GM12878 (cell line): ENCODE results near the gene TFDP1. TPM values are rescaled to one million over a fixed set of nuclear protein-coding genes. Genes with fewer than 3 reads are reported as not detected.

ENCODE experiments used
- ATAC-seq: fragments of 200-7000 bp; cut with Tn5 transposase; 3 replicates; pipeline ENCODE4 v1.9.1; 2020; ENCODE audit warnings: mild to moderate bottlenecking, moderate library complexity
- BruUV-seq: library from RNA; stranded (reverse); fragments of 400-500 nt; replicated peaks from 2 replicates; lab custom pipeline; 2021; lab: Mats Ljungman, UMichigan
- CTCF ChIA-PET: fragments of 300-600 bp; sonication (Branson Sonifier 250); formaldehyde crosslinking; extraction: SDS; loops from one replicate; lab custom pipeline; 2021; ENCODE audit warnings: inconsistent platforms; lab: Yijun Ruan, JAX
- POLR2A ChIA-PET: fragments of 350-600 bp; formaldehyde crosslinking; extraction: SDS; loops from one replicate; lab custom pipeline; 2021; ENCODE audit warnings: inconsistent platforms; lab: Charles Lee
- RAD21 ChIA-PET: fragments of 300-600 bp; sonication (Branson Sonifier 250); formaldehyde crosslinking; loops from one replicate; lab custom pipeline; 2023; ENCODE audit warnings: antibody characterized with exemption; ENCODE audit not compliant: unreplicated experiment; lab: Charles Lee
- SMC1A ChIA-PET: fragments of 300-600 bp; sonication (Branson Sonifier 250); formaldehyde crosslinking; loops from one replicate; lab custom pipeline; 2023; ENCODE audit not compliant: unreplicated experiment, uncharacterized antibody; lab: Charles Lee
- DNase-seq: peaks from one replicate; pipeline ENCODE4 v3.0.0-alpha.2; 2011; ENCODE audit warnings: low read depth, low spot score
- FAIRE-seq: peaks from 3 replicates; lab custom pipeline; 2011; peaks lifted over from hg19 to GRCh38; lab: Jason Lieb, UNC
- H2AFZ ChIP-seq: 2 replicates; pipeline ENCODE4 v1.6.0; 2011; ENCODE audit warnings: low read depth, low read length, control low read depth; ENCODE audit not compliant: control insufficient read depth
- H3K27ac ChIP-seq: 2 replicates; pipeline ENCODE4 v1.5.1; 2011; ENCODE audit warnings: control low read depth; ENCODE audit not compliant: control insufficient read depth, insufficient read depth
- H3K27me3 ChIP-seq, 2 experiments: replicated peaks in 1 of 2; 2 replicates each; pipeline versions ENCODE4 v1.6.0 to v1.6.1; 2011; ENCODE audit warnings: low read length in 1 of 2; ENCODE audit not compliant: control insufficient read depth in 2 of 2, insufficient read depth in 2 of 2
- H3K36me3 ChIP-seq, 2 experiments: 2 replicates each; pipeline ENCODE4 v1.5.1; 2011; ENCODE audit warnings: low read length in 1 of 2; ENCODE audit not compliant: control insufficient read depth in 2 of 2, insufficient read depth in 2 of 2
- H3K4me1 ChIP-seq: 2 replicates; pipeline ENCODE4 v1.6.1; 2011; ENCODE audit warnings: mild to moderate bottlenecking, low read length, moderate library complexity, mixed read lengths; ENCODE audit not compliant: control insufficient read depth, insufficient read depth
- H3K4me2 ChIP-seq: 2 replicates; pipeline ENCODE4 v1.6.0; 2011; ENCODE audit warnings: control low read depth; ENCODE audit not compliant: control insufficient read depth, insufficient read depth
- H3K4me3 ChIP-seq: fragments of 200-600 bp; sonication (generic); 2 replicates; pipeline ENCODE4 v1.5.1; 2016
- H3K79me2 ChIP-seq: 2 replicates; pipeline ENCODE4 v1.6.0; 2011; ENCODE audit warnings: low read length; ENCODE audit not compliant: control insufficient read depth, insufficient read depth
- H3K9ac ChIP-seq: 2 replicates; pipeline ENCODE4 v1.8.0; 2011; ENCODE audit warnings: low read length, control low read depth, mixed read lengths; ENCODE audit not compliant: control insufficient read depth, insufficient read depth
- H3K9me3 ChIP-seq: replicated peaks from 3 replicates; pipeline ENCODE4 v1.5.1; 2011; ENCODE audit warnings: mild to moderate bottlenecking, low read length; ENCODE audit not compliant: control insufficient read depth, insufficient read depth
- H4K20me1 ChIP-seq: 2 replicates; pipeline ENCODE4 v1.6.0; 2011; ENCODE audit not compliant: control insufficient read depth, insufficient read depth
- BACH1 ChIP-seq: fragments of 450-650 bp; IDR thresholded peaks from 2 replicates; pipeline ENCODE4 v1.6.1; 2017; ENCODE audit warnings: mild to moderate bottlenecking, borderline replicate concordance
- BCL11A ChIP-seq: IDR thresholded peaks from 2 replicates; pipeline ENCODE4 v1.6.1; 2011; ENCODE audit warnings: low read depth, low read length
- IKZF2 ChIP-seq, 2 experiments: fragments of 450-650 bp; IDR thresholded peaks; 2 replicates each; pipeline ENCODE4 v1.6.1; 2017; ENCODE audit warnings: mild to moderate bottlenecking in 2 of 2, moderate library complexity in 2 of 2
- LARP7 ChIP-seq: fragments of 450-650 bp; IDR thresholded peaks from 2 replicates; pipeline ENCODE4 v1.6.1; 2017; ENCODE audit warnings: mild to moderate bottlenecking
- MYB ChIP-seq: fragments of 150-350 bp; IDR thresholded peaks from 2 replicates; pipeline ENCODE4 v1.6.1; 2014; ENCODE audit warnings: mild to moderate bottlenecking, low read depth, low read length, borderline replicate concordance
- NBN ChIP-seq: fragments of 450-650 bp; IDR thresholded peaks from 2 replicates; pipeline ENCODE4 v1.6.1; 2016
- PML ChIP-seq: IDR thresholded peaks from 2 replicates; pipeline ENCODE4 v1.6.1; 2012; ENCODE audit warnings: low read length, inconsistent platforms
- SPI1 ChIP-seq: IDR thresholded peaks from 2 replicates; pipeline ENCODE4 v1.6.1; 2011; ENCODE audit warnings: low read depth, mild to moderate bottlenecking, low read length, moderate library complexity, borderline replicate concordance; ENCODE audit not compliant: insufficient read depth
- TCF12 ChIP-seq: IDR thresholded peaks from 2 replicates; pipeline ENCODE4 v1.6.1; 2011; ENCODE audit warnings: low read depth, mild to moderate bottlenecking, low read length
- WGBS: methylation state at CpG from one replicate; pipeline ENCODE4 v1.1.6; 2016; ENCODE audit warnings: low lambda C conversion rate; ENCODE audit not compliant: insufficient replicate concordance, insufficient coverage; ENCODE audit errors: missing lambda C conversion rate; 5-methylcytosine and 5-hydroxymethylcytosine counted together
- in situ Hi-C: fragments of 300-500 bp; cut with MboI; formaldehyde crosslinking; loops from 9 replicates; pipeline ENCODE4 v1.14.3; 2018; ENCODE audit warnings: mixed read lengths
- intact Hi-C: fragments of 100-400 bp; cut with micrococcal nuclease; formaldehyde crosslinking; loops from one replicate; pipeline ENCODE4 v1.14.2; 2022; ENCODE audit not compliant: unreplicated experiment
- polyA plus RNA-seq, 11 experiments: library from polyadenylated mRNA; depleted of rRNA in 4 of 11; unstranded in 6 of 11; stranded (reverse) in 5 of 11; fragments of >200 nt; fragmentation: Nextera tagmentation in 4 of 11; fragmentation: Illumina TruSeq in 1 of 11; extraction: Ambion mirVana in 4 of 11; extraction: Trizol in 1 of 11; gene quantifications; 1 replicate in 1 of 11; 2 replicates in 10 of 11; pipeline versions ENCODE4 v1.2.1 to v1.2.3, GENCODE V29; 2011 to 2016; ENCODE audit warnings: inconsistent platforms in 2 of 11, missing spikeins in 2 of 11, low read depth in 1 of 11
- total RNA-seq, 4 experiments: library from RNA; depleted of rRNA in 3 of 4; stranded (reverse); fragments of >200 nt in 3 of 4; fragmentation: Illumina TruSeq in 1 of 4; extraction: Trizol in 1 of 4; gene quantifications; 2 replicates each; pipeline versions ENCODE4 v1.2.1 to v1.2.3, GENCODE V29; 2013 to 2021
- TF ChIP-seq, protein P1 (sequence below): IDR thresholded peaks from 2 replicates; pipeline ENCODE4 v1.6.1; 2012; ENCODE audit warnings: low read depth, low read length, improper control_type of control experiment
- TF ChIP-seq, protein P2 (sequence below): IDR thresholded peaks from 2 replicates; pipeline ENCODE4 v1.6.1; 2012; ENCODE audit warnings: low read depth, low read length, improper control_type of control experiment
- TF ChIP-seq, protein P3 (sequence below): fragments of 450-650 bp; IDR thresholded peaks from 2 replicates; pipeline ENCODE4 v1.6.1; 2018; ENCODE audit warnings: mild to moderate bottlenecking, low read depth, moderate library complexity; ENCODE audit not compliant: partially characterized antibody

The TFDP1 gene
- total and polyA plus RNA-seq, 10 of the 15 experiments (the other 5 are each of a cell fraction or from before 2014, with no cell fraction given), result 37.7 to 254 (median 119) TPM

DNA sequence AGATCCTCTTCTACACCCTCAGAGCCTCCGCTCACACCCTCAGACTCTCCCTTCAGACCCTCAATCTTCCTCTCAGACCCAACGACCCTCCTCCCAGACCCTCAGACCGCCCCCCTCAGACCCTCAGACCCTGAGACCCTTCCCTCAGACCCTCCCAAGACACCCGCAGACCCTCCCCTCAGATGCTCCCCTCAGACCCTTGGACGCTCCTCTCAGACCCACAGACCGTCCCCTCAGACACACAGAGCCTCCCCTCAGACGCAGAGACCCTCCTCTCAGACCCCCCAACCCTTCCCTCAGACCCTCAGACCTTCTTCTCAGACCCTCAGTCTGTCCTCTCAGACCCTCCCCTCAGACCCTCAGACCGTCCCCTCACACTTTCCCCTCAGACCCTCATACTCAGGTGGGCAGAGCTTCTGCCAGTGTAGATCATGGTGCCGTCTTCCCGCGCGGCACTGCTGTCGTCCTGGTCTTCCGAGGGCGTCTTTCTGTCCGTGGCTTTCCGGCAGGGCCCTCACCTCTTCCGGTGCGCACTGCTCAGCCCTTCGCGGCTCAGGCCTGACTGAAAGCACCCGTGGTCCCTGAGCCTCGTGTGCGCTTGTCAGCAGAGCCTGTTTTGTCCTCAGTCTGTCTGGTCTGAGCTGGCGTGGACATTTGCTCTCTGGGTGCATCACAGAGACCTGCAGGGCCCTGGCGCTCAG is 18.9 kb upstream of the TFDP1 start:
- no peak for ATAC-seq
- no peak for DNase-seq
- 52% methylated on average over 22 of the region's 26 CpGs for WGBS
- no TSS peak for BruUV-seq
- H2AFZ ChIP-seq, result no peak overlapping the region
- no peak overlapping the region for H3K9ac ChIP-seq
- SMC1A ChIA-PET, result no interaction called here
- no peaks in the 10 kb centered on the region for H3K36me3 ChIP-seq
- no peak overlapping the region for H3K27ac ChIP-seq
- H3K4me2 ChIP-seq, result no peak overlapping the region
- CTCF ChIA-PET, result no interaction called here
- no peaks in the 10 kb centered on the region for H3K4me1 ChIP-seq
- in situ Hi-C loops, result no loop called here
- intact Hi-C loops, result no loop called here
- H3K79me2 ChIP-seq, result no peaks in the 10 kb centered on the region
- POLR2A ChIA-PET, result no interaction called here
- RAD21 ChIA-PET, result no interaction called here
- FAIRE-seq, result no peak
- H3K9me3 ChIP-seq, result no peaks in the 10 kb centered on the region
- TF ChIP-seq, protein P1, sequence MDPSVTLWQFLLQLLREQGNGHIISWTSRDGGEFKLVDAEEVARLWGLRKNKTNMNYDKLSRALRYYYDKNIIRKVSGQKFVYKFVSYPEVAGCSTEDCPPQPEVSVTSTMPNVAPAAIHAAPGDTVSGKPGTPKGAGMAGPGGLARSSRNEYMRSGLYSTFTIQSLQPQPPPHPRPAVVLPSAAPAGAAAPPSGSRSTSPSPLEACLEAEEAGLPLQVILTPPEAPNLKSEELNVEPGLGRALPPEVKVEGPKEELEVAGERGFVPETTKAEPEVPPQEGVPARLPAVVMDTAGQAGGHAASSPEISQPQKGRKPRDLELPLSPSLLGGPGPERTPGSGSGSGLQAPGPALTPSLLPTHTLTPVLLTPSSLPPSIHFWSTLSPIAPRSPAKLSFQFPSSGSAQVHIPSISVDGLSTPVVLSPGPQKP, result no peak
- no peak for TF ChIP-seq TCF12
- TF ChIP-seq SPI1, result no peak
- TF ChIP-seq MYB, result no peak
- H3K27me3 ChIP-seq, result no peaks in the 10 kb centered on the region
- H3K4me3 ChIP-seq, result no peak overlapping the region
- H4K20me1 ChIP-seq, result no peaks in the 10 kb centered on the region

DNA sequence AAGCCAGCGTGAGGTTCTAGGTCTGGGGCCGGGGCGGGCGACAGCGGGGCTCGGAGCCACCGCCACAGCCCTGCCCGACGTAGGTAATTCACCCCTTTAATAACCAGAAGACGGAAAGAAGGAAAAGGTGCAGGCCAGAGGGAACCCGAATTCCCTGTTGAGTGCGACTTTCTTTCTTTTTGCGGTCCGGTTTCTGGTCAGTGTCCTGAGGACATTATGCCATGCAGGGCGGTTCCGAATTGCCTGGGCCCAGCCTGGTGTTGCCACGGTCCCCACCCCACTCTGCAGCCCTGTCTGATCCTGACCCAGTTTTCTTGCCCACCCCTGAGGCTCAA is 18.4 kb upstream of the TFDP1 start:
- Histone ChIP-seq H3K27me3 (no peaks in the 10 kb centered on the region), H3K4me1 (no peaks in the 10 kb centered on the region), H3K36me3 (no peaks in the 10 kb centered on the region), H4K20me1 (no peaks in the 10 kb centered on the region), H3K9ac (no peak overlapping the region), H3K79me2 (no peaks in the 10 kb centered on the region), H3K9me3 (no peaks in the 10 kb centered on the region), H3K4me2 (no peak overlapping the region), H3K27ac (no peak overlapping the region), H3K4me3 (no peak overlapping the region), H2AFZ (no peak overlapping the region)
- RAD21 ChIA-PET, result no interaction called here
- FAIRE-seq (no peak), DNase-seq (no peak), ATAC-seq (no peak)
- BruUV-seq, result no TSS peak
- 61% methylated on average over 17 of the region's 17 CpGs for WGBS
- CTCF ChIA-PET, result no interaction called here
- in situ Hi-C loops, result no loop called here
- POLR2A ChIA-PET, result no interaction called here
- intact Hi-C loops, result no loop called here
- SMC1A ChIA-PET, result no interaction called here
- no peak for TF ChIP-seq BCL11A
- TF ChIP-seq BACH1, result no peak
- TF ChIP-seq, protein P2, sequence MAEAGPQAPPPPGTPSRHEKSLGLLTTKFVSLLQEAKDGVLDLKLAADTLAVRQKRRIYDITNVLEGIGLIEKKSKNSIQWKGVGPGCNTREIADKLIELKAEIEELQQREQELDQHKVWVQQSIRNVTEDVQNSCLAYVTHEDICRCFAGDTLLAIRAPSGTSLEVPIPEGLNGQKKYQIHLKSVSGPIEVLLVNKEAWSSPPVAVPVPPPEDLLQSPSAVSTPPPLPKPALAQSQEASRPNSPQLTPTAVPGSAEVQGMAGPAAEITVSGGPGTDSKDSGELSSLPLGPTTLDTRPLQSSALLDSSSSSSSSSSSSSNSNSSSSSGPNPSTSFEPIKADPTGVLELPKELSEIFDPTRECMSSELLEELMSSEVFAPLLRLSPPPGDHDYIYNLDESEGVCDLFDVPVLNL, result no peak
- TF ChIP-seq PML, result no peak
- TF ChIP-seq IKZF2 (IDR thresholded peaks at IDR 0.05), result no peak
- TF ChIP-seq, protein P3, sequence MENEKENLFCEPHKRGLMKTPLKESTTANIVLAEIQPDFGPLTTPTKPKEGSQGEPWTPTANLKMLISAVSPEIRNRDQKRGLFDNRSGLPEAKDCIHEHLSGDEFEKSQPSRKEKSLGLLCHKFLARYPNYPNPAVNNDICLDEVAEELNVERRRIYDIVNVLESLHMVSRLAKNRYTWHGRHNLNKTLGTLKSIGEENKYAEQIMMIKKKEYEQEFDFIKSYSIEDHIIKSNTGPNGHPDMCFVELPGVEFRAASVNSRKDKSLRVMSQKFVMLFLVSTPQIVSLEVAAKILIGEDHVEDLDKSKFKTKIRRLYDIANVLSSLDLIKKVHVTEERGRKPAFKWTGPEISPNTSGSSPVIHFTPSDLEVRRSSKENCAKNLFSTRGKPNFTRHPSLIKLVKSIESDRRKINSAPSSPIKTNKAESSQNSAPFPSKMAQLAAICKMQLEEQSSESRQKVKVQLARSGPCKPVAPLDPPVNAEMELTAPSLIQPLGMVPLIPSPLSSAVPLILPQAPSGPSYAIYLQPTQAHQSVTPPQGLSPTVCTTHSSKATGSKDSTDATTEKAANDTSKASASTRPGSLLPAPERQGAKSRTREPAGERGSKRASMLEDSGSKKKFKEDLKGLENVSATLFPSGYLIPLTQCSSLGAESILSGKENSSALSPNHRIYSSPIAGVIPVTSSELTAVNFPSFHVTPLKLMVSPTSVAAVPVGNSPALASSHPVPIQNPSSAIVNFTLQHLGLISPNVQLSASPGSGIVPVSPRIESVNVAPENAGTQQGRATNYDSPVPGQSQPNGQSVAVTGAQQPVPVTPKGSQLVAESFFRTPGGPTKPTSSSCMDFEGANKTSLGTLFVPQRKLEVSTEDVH, result no peak
- TF ChIP-seq NBN, result no peak
- TF ChIP-seq LARP7, result no peak
